Measurements from ENCODE around the gene SIRT4.
"Not testable (repeated sequence)": the region's sequence is repeated elsewhere in the genome, so short reads cannot be mapped to it uniquely, and the experiment has no call there.

Gene SIRT4, protein sequence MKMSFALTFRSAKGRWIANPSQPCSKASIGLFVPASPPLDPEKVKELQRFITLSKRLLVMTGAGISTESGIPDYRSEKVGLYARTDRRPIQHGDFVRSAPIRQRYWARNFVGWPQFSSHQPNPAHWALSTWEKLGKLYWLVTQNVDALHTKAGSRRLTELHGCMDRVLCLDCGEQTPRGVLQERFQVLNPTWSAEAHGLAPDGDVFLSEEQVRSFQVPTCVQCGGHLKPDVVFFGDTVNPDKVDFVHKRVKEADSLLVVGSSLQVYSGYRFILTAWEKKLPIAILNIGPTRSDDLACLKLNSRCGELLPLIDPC

DNA sequence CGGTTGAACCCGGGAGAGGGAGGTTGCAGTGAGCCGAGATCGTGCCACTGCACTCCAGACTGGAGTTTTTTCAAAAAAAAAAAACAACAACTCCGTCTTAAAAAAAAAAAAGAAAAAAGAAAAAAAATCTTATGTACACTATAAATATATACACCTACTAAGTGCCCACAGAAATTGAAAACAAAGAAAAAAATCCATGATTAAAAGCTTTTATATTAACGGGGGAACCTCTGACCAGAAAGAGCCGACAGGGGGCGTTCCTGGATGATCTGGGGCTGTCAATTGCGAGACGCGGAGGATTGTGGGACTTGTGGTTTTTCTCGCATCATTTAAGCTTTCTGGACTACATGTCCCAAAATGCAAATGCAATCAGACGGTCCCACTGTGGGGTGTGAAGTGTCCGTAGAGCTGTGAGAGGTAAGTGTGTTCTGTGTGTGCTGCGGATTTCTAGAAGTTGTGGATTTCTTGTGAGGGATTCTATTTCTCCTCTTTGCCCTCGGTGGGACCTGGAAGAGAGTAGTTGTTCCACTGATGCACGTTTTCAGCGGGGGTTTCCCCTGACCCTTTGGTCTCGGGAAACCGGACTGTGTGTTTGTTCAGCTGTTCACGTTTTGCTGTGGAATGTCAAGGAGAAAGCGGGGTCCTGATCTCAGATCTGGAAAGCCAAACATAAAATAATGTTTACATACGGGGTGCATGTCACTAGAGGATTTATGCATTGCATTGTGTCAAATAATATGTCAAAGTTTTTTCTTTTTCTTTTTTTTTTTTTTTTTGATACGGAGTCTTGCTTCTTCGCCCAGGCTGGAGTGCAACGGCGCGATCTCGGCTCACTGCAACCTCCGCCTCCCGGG lies at the start of gene SIRT4:
TSS of gene SIRT4 (plus strand) at position 360 of the 854 bp plus-strand sequence. CDS start 1,241 bp downstream, outside the sequence.
- DNase-seq: peak; percentile 49

DNA sequence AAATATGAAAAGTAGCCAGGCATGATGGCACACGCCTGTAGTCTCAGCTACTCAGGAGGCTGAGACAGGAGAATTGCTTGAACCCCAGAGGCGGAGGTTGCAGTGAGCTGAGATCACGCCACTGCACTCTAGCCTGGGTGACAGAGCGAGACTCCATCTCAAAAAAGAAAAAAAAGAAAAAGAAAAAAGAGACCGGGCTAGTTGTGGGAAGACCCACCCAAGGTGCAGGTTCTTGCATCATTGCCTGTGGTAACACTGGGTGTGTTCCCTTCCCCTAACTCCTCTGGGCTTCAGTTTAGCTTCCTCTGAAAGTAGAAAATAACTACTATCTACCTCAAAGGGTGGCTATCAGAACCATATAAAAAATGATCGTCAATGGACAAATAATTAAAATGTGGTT lies 48.8 kb upstream of the SIRT4 start:
- DNase-seq: not testable (repeated sequence)

DNA sequence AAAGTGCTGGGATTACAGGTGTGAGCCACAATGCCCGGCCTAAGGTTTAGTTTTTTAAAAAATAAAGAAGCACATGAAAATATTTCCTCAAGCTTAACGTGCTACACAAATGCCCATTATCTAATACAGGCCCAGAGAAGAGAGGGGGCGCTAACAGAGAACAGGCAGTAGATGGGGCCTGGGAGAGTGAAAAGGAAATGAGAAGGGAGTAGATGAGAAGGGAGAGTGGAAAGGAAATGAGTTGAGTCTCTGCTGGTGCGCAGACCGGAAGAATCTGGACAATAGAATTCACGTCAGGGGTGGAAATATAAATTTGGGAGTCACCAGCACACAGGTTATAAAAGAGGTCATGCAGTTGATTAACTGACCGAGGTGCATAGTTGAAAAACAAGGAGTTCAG lies 47.3 kb upstream of the SIRT4 start:
- no peak for DNase-seq

DNA sequence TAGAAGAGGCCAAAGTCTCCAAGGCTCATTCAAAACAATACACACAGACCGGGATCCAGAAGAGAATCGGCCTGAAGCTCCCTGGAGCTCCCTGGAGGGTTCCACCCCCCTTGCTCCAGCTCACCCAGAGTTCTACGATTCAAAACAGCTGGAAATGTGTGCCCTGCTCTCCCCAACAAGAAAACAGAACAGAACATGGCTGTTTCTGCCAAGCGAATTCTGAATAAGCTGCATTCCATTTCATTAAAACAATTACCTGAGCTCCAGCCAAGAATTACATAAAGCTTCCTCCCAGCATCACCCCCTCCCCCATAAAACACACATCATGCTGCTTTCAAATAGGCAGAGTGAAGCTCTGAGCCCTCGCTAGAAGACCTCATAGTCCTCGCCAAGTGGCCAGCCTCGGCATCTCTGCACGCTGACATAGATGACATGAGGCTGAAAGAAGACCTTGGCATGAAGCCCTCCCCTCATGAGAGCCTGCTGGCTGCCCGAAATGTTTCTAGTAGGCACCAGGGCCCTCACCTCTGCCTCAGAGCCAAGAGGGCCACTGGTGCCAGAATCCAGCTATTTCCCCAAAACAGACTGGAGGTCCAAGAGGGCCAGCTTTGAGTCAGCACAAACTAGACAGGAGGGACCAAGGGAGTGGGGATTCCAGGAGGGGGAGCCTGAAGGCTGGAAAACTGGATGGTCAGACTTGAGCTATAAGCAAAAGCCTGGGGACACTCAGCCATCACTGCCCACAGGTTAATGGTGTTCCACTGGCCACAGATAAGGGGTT lies 44.9 kb upstream of the SIRT4 start:
- DNase-seq: no peak

DNA sequence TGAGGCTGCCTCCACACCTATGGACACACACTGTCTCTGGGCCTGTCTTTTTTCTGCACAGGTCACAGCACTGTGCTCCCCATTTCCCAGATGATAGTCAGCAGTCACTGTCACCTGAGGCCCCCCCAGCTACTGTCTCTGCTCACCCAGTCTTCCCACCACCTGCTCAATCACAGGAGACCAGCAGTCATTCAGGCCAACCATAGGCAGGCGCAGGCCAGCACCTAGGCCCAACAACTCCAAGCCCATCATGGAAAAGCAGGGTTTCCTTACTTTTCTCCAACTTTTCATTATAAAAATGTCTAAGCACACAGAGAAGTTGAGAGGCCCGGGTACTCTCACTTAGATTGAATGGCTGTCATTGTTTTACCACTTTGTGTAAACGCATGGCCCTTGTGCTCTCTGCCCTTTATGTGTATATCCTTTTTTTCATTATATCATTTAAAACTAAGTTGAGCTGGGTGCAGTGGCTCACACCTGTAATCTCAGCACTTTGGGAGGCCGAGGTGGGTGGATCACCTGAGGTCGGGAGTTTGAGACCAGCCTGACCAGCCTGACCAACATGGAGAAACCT lies 43.7 kb upstream of the SIRT4 start:
- DNase-seq: no peak

DNA sequence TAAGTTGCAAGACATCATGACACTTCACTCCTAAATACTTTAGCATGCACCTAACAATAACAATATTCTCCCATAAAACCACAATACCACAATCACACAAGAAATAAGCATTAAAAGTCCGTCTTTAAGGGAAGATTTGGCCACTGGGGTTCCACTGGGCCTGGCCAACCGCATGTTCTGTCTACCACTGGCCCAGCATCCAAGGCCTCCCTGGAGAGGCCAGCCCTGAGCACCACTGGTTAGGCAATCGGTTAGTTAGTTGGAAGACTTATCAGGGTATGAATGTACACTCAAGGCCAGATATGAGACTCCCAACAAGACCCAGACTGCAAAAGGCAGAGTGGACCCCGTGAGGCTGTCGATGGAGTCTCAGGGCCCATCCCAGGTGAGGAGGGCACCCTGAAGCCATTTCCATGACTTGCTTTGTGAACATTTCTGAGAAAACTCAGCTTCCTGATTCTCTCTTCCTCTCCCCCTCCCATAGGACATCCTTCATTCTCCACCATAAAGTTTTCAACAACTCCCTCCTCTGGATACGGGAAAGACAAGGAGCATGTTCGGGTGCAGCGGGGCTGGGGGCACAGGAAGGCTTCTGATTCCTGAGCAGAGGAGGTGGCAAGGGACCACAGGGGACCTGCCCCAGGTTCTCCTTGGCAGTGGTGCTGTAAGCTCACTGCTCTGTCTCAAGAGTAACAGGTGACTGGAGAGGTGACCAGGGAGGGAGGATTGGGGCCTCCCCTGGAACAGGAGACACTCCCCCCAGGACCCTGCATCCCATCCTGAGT lies 42.5 kb upstream of the SIRT4 start:
- no peak for DNase-seq

DNA sequence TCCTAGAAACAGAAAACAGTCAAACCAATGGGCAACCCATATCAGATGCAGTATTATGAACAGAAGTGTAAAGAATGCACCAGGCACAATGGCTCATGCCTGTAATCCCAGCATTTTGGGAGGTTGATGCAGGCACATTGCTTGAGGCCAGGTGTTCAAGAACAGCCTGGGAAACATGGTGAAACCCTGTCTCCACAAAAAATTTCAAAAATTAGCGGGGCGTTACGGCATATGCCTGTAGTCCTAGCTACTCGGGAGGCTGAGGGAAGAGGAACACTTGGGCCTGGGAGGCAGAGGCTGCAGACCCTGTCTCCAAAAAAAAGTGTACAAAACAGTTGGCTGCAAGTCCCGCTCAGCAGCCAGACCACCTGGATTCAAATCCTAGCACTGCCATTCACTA lies 41.5 kb upstream of the SIRT4 start:
- DNase-seq: no peak

DNA sequence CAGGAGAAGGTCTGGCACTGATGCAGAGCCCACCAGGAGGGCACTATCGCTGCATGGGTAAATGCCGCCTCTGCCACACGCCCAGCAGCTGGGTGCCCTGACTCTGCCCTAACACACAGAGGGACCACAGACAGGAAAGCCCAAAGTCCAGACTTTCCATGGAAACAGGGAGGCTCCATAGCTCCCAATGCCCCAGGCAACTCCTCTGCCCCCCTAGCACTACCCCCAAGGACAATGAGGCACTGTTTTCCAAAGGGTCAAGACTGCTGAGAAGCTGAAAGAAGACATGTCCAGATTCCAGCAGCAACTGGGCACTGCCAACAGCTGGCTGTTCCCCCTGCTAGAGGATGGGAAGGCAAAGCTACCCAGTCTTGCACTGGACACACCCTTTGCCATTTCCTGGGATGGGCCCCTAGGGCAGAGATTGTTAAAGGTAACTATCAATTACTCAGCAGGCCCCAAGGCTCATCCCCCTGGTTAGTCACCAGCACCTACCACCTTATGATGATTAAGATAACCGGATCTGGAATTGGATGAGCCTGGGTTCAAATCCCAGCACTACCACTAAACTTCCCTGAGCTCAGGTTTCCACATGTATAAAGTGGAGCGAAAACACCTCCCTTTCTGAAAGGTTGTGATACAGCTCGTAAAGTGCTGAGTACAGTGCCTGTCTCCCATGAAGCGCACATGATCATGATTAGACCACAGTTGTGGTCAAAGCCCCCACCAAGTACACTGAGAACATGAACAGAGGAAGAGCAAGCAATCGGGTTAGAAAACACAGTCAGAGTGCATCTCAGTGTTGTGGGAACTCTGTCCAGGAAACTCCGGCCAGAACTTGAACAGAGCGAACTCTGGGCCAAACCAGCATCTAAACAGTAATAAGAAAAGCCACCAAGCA lies 39.9 kb upstream of the SIRT4 start:
- DNase-seq: no peak

DNA sequence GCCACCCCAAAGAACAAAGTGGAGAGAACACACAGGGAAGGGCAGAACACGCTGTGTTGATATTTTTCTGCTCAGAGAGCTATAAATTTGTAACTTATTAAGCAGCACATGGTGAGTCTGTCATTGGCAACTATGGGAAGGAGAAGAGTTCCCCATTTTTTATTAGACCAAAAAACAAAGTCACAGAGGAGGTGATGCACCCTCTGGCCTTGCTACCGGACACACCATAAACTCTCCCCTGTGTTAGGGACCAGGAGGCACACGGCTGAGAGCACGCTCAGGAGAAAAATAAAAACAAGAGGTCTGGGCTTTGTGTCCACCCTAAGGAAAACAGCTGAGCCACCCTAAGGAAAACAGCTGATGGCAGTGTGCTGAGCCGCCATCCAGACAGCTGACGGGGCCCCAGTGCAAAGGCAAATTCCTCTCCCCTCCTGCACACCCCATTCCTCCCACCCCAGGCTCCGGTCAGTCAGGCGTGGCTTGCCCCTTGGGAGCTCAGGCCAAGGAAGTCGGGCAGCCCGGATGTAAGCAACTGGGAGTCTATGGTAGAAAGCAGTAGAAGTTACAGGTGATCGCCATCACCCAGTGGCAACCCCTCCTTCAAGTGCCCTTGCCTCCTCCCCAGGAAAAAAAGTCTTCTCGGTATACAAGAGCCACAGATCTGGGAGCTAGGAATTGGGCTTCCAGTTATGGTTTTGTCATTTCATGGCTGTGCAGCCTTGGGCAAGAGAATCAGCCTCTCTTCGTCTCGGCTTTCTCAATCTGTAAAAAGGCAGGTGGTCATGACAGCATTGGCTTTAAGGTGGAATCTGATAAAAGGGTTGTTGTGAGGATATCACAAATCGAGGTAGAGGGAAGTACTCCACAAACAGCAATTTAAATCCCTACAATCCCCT lies 39.0 kb upstream of the SIRT4 start:
- DNase-seq: no peak

DNA sequence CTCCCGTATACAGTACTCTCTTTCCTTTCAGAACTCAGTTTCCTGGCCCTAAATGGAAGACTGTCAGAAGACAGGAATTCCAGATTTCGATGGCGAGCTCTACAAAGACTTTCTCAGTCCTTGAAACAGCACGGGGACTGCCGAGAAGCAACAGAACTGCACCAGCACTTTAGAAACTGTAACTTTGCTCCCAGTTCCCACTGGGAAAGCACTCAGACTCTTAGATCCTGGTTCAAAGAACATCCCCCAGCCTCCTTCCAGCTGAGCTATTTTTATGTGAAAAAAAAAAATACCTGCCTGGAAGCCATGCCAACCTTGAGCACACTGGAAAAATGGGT lies 38.4 kb upstream of the SIRT4 start:
- DNase-seq: no peak

DNA sequence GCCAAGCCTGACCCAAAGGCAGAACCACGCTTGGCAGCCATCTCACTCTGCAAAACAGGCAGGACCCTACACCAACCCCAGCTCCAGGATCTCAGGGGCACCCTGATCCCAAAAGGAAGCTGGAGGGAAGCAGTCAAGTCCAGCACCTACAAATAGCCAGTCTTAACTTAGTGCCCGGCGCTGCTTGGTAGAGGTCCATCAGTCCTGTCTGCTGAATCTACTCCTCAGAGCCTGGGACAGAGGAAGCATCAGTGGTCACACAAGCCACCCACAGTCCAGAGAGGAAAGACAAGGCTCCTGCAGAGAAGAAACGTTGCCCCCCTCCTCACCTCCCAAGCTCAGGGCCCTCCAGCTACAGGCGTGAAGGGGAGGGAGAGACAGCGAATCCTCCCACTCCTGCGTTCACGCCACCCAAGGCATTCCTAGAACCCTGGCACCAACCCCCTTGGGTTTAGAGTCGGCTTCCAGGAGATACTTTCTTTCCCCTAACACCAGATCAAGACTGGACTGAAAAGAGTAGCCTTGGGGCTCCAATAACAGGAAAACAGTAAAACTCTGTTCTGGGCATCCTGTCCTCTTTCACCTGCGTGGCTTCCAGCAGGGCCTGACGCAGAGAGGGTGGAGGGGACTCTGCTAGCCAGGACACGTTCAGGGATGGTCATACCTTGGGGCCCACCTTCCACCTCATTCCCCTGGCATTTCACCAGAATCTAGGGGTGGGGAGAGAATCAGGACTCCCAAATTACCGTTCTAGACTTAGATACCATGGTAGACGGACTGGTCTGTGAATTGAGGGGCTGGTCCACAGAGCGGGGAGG lies 37.8 kb upstream of the SIRT4 start:
- no peak for DNase-seq

DNA sequence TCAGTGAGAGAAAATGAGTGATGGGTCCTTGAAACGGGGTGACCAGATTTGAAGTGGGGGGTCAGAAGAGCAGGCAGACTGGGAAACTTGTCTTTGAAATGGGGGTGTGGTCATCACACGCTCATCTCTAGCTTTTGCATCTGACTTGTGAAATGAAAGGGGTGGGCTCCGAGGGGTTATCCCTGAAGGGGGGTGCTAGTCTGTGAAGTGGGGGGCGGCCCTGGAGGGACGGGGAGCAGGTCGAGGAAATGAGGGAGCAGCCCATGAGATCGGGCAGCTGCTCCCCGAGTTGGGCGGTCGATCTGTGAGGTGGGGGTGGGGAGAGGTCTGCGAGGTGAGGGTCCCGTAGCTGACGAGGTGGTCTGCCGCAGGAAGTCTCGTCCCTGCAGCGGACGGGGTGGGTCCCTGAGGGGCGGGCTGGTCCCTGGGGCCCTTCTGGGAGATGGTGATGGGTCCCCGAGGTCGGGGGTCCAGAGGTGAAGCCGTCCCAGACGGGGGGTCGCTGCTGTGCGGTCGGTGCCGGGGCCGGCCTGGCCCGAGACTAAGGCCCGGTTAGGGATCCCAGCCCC lies 37.1 kb upstream of the SIRT4 start:
- DNase-seq: no peak

DNA sequence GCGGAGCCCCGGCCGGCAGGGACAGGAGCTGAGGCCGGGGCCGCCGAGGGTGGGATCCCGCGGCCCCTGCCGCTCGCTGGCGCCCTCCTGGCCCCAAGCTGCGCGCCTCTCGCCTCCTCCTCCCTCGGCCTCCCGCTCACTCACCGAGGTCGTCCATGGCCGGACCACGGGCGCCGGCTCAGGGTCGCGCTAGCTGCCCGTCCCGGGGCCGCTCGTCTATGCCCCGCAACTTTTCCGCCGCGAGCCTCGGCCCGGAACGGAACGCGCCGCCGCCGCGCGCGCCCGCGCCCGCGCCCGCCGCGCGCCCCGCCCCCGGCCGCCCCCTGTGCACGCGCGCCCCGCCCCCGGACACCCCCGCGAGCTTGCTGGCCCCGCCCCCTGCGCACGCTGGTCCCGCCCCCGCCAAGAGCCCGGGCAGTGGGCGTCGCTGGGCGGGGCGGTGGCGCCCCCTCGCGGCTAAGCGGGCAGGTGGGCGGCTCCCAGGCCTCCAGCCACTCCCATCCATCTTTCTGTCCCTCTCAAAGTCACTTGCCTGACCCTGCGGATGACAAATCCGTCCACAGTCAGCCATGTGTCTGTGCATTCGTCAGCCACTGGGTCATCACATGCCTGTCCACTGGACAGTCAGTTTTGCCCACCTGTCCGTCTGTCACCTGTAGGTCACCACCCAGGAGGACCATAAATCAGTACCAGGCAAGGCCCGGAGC lies 36.5 kb upstream of the SIRT4 start, which contains the start of gene PXN:
TSS of gene PXN (minus strand) at position 258 of the 707 bp plus-strand sequence. CDS start at position 157, 101 bp downstream.
- DNase-seq: peak; percentile 55

DNA sequence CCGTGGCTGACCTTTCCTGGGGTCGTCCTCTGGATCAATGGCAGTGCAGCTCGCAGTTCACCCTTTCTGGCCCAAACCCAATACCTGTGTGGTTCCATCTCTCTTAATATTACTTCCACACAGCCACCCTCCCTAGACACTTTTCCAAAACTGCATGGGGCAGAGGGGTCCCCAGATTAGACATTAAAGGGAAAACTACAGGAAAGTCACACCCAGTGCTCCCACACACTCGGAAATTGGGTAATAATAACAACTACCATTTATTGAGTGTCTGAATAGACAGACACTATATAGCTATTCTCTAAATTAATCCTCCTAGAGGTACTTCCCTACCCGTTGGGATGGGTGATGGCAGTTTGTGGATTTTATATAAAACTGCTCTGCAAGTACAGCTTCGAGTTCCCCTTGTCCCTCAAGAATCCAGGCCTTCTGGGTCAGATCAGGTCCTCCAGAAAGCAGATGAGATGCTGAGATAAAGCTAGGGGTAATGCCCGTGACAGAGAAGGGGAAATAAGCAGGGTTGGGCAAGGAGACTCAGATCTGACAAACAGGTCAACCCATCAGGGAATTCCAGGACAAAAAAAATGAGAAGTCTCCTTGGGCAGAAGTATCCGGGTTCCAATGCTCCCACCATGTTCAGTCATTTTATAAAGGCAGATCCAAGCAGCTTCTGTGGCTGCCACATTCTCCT lies 35.8 kb upstream of the SIRT4 start:
- DNase-seq: no peak

DNA sequence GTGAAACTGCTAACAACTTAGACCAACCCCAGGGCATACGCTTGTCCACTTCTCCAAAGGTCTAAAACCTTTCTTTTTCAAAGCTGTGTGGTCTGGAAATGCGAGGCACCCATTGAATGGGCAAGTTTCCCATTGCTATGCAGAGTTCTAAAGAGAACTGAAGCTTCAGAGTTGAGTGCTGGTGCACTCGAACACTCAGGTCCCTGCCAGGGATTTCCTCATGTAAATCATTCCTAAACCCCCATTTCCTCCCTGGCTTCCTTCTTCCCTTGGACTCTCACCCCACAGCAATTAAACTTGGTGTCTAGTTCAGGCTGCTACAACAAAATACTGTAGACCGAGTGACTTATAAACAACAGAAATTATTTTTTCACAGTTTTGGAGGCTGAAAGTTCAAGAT lies 34.4 kb upstream of the SIRT4 start:
- no peak for DNase-seq

DNA sequence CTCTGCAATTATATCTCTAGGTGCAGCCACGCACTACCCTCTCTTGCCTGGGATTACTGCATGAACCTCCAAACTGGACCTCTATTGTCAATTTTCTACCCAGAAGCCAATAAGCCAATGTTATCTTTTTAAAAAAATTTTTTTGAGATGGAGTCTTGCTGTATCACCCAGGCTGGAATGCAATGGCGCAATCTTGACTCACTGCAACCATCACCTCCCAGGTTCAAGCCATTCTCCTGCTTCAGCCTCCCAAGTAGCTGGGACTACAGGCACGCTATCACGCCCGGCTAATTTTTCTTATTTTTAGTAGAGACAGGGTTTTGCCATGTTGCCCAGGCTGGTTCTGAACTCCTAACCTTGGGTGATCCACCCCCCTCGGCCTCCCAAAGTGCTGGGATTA lies 25.4 kb upstream of the SIRT4 start:
- no peak for DNase-seq
